ENCODE data around the gene OR7D2. TPM values are rescaled to one million over a fixed set of nuclear protein-coding genes. Genes with fewer than 3 reads are reported as not detected.

OR7D2 gene
- total and polyA plus RNA-seq, 10 donors: 0.02 to 0.03 TPM; not detected in 8

DNA sequence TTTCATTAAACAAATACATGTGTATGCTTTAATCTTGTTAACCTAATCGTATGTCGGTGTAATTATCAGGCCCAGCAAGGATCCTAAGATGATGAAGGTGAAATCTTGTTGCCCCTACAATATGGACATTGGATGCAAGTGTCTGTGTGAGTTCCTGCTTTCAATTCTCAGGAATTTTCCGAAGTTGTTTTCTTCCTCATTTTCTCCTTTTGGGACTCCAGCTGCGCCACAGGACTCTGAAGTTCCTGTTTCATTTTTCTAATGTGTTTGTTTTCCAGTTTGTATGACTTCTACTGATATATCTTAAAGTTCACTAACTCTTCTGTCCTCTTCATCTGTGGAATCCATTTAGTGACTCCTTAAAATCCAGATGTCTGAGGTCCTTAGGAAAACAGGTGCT, 11.9 kb upstream of the OR7D2 start:
- no peak overlapping the region for H3K27ac ChIP-seq
- 70 to 86% (median 83%) methylated on average over 4 of the region's 4 CpGs for WGBS, 5 donors
- peaks cover 0 to 28% (median 9%) of the 10 kb centered on the region in 8 donors for H3K9me3 ChIP-seq
- H3K36me3 ChIP-seq: peaks cover 4 to 61% (median 30%) of the 10 kb centered on the region in 6 donors
- H3K4me3 ChIP-seq: no peak overlapping the region
- no peak for DNase-seq
- no peak for TF ChIP-seq POLR2A (IDR thresholded peaks at IDR 0.05)
- TF ChIP-seq, protein P1, sequence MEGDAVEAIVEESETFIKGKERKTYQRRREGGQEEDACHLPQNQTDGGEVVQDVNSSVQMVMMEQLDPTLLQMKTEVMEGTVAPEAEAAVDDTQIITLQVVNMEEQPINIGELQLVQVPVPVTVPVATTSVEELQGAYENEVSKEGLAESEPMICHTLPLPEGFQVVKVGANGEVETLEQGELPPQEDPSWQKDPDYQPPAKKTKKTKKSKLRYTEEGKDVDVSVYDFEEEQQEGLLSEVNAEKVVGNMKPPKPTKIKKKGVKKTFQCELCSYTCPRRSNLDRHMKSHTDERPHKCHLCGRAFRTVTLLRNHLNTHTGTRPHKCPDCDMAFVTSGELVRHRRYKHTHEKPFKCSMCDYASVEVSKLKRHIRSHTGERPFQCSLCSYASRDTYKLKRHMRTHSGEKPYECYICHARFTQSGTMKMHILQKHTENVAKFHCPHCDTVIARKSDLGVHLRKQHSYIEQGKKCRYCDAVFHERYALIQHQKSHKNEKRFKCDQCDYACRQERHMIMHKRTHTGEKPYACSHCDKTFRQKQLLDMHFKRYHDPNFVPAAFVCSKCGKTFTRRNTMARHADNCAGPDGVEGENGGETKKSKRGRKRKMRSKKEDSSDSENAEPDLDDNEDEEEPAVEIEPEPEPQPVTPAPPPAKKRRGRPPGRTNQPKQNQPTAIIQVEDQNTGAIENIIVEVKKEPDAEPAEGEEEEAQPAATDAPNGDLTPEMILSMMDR (IDR thresholded peaks at IDR 0.05 in 8 of 11, conservative IDR thresholded peaks at IDR 0.05 in 3 of 11): no peak
- TF ChIP-seq POLR2AphosphoS5 (IDR thresholded peaks at IDR 0.05): no peak
- intact Hi-C loops (cut with DNase I; ENCODE audit: low total_unique reads): no loop called here
- no peaks in the 10 kb centered on the region for H3K27me3 ChIP-seq (replicated peaks in 1 of 7)
- no peaks in the 10 kb centered on the region for H3K4me1 ChIP-seq

DNA sequence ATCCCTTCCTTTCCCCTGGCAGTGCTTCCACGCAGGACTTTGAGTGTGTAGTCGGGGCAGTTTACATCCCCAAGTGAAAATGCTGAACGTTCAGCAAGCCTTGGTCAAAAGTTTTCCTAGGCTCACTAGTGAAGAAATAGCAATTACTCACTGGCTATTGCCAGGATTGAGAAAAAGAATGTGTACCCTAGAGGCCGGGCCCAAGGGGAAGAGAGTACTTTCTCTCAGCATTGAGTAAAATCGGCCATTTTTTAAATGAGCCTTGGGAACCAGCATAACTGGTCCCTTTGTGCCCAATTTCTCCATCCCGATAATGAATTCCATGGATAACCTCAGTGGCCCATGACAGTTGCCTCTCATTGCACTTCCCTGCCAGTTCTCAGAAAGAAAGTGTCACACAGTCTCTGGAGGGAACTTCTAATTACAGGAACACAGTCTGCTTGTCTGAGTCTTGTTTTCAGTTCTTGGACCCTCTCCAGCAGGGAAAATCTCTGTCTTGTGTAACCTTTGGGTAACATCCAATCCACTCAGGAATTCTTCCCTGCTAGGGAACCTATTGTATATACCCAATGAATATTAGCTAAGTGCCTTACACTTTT, 7.3 kb upstream of the OR7D2 start:
- Histone ChIP-seq H3K4me1 (no peaks in the 10 kb centered on the region), H3K36me3 (peaks cover 0 to 15% (median 0%) of the 10 kb centered on the region in 6 donors), H3K27ac (peak overlapping the region in 1 of 8 donors; percentile 2), H3K4me3 (no peak overlapping the region), H3K9me3 (no peaks in the 10 kb centered on the region), H3K27me3 (replicated peaks in 1 of 7) (no peaks in the 10 kb centered on the region)
- intact Hi-C loops (cut with DNase I; ENCODE audit: low total_unique reads): no loop called here
- 75 to 86% (median 79%) methylated on average over 6 of the region's 6 CpGs for WGBS, 5 donors
- DNase-seq: no peak
- no peak for TF ChIP-seq POLR2AphosphoS5 (IDR thresholded peaks at IDR 0.05)
- TF ChIP-seq POLR2A (IDR thresholded peaks at IDR 0.05): no peak
- TF ChIP-seq, protein P1 (IDR thresholded peaks at IDR 0.05 in 8 of 11, conservative IDR thresholded peaks at IDR 0.05 in 3 of 11): no peak

DNA sequence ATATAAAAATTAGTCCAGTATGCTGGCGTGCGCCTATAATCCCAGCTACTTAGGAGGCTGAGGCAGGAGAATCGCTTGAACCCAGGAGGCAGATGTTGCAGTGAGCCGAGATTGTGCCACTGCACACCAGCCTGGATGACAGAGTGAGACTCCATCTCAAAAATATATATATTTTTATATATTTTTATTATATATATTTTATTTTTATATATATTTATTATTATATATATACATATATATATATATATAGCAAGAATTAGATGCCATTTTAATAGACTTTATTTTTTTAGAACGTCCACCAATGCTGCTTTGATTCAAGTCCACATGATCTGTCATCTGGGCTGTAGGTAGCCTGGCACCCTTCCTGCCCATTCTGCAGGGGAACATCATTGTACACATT, 3.5 kb upstream of the OR7D2 start:
- WGBS, 5 donors: 86 to 96% (median 94%) methylated on average over 5 of the region's 5 CpGs
- intact Hi-C loops (cut with DNase I; ENCODE audit: low total_unique reads): no loop called here
- no peaks in the 10 kb centered on the region for H3K27me3 ChIP-seq (replicated peaks in 1 of 7)
- H3K36me3 ChIP-seq: no peaks in the 10 kb centered on the region
- H3K27ac ChIP-seq: no peak overlapping the region
- TF ChIP-seq POLR2A (IDR thresholded peaks at IDR 0.05) (no peak), POLR2AphosphoS5 (IDR thresholded peaks at IDR 0.05) (no peak)
- TF ChIP-seq, protein P1 (IDR thresholded peaks at IDR 0.05 in 8 of 11, conservative IDR thresholded peaks at IDR 0.05 in 3 of 11): no peak
- H3K4me3 ChIP-seq: no peak overlapping the region
- no peaks in the 10 kb centered on the region for H3K4me1 ChIP-seq
- DNase-seq: no peak
- H3K9me3 ChIP-seq: no peaks in the 10 kb centered on the region

DNA sequence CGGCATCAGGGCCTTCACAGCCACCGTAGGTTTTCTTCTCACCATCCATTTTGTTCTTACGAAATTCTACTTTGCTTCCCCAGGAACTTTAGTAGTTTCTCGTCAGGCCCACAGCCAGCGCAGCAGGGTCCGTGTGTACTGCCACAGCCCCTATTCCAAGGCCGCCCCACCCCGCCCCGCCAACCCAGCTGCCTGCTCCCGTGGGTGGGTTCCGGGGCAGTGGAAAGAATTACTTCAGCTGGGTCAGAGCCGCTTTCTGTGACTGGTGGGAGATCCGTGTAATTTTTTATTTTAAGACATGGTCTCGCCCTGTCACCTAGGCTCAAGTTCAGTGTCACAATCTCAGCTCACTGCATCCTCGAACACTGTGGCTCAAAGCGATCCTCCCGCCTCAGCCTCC, 4.2 kb downstream of the OR7D2 start:
- Histone ChIP-seq H3K4me1 (no peaks in the 10 kb centered on the region), H3K27me3 (replicated peaks in 1 of 7) (no peaks in the 10 kb centered on the region), H3K9me3 (peaks cover 0 to 15% (median 2%) of the 10 kb centered on the region in 8 donors), H3K36me3 (no peaks in the 10 kb centered on the region), H3K4me3 (no peak overlapping the region), H3K27ac (no peak overlapping the region)
- TF ChIP-seq, protein P1 (IDR thresholded peaks at IDR 0.05 in 8 of 11, conservative IDR thresholded peaks at IDR 0.05 in 3 of 11): no peak
- no peak for TF ChIP-seq POLR2A (IDR thresholded peaks at IDR 0.05)
- TF ChIP-seq POLR2AphosphoS5 (IDR thresholded peaks at IDR 0.05): no peak
- intact Hi-C loops (cut with DNase I; ENCODE audit: low total_unique reads): no loop called here
- 92 to 96% (median 93%) methylated on average over 17 of the region's 17 CpGs for WGBS, 5 donors
- no peak for DNase-seq
